ENCODE data around the gene NELFCD.
"Not testable (repeated sequence)": the region's sequence is repeated elsewhere in the genome, so short reads cannot be mapped to it uniquely, and the experiment has no call there.

The NELFCD gene

DNA sequence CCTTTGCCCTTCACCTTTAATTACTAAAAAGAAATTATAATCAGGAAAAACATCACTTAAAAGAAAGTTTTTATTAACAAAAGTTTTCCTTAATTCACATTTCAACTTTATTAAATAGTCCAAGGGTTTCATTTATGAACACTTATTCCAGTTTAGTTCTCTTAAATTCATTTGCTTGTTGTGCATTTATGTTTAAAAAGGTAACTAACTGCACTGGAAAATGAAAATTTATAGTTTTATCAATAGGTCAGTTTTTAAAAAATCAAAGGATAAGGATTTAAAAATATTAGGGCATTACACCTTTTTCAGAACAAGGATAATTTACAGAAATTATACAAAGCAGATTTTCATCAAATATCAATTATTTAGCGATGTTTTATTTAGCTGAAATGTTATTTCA, 52.0 kb downstream of the NELFCD start:
- no peak for ATAC-seq
- no peaks in the 10 kb centered on the region for H3K9me3 Mint-ChIP-seq
- H3K4me1 Mint-ChIP-seq = peaks cover 74% of the 10 kb centered on the region

DNA sequence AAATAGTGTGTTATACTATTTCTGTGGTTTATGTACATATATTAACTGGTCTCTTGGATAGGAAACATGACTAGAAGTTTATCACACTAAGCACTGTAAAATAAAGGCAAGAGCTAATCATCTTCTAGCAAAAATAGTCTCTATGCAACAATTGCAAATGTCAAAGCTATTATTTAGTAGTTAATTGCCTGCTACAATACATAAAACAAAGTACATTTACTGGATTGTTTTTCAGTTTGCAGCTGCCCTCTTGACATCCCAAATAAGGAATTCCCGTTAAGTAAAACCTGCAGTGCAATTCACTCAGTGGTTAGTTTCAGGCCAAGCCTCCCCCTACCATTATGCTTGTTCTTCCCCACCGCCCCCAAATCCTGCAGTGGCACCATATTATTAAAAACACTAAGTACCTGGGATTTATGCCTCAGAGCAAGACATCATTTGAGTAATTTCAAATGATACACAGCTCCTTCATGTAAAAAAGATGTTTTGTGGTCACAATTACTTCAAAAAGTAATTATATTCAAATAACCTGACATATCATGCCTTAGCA, 52.6 kb downstream of the NELFCD start:
- DNase-seq = no peak
- H3K9me3 Mint-ChIP-seq = no peaks in the 10 kb centered on the region
- no peak for ATAC-seq
- H3K27me3 Mint-ChIP-seq = no peaks in the 10 kb centered on the region
- peaks cover 75% of the 10 kb centered on the region for H3K4me1 Mint-ChIP-seq
- peak overlapping the region in 1 of 2 donors; percentile 11 for H3K4me3 Mint-ChIP-seq
- no peak overlapping the region for H3K27ac Mint-ChIP-seq

More for the DNA sequence above, 52.0 kb downstream of the NELFCD start:
- H3K27me3 Mint-ChIP-seq = no peaks in the 10 kb centered on the region
- H3K27ac Mint-ChIP-seq = peak overlapping the region in 1 of 2 donors; percentile 89
- DNase-seq = no peak
- H3K4me3 Mint-ChIP-seq = peak overlapping the region; percentile 91 to 94

GRCh38 chr20:59035381-59035780, 54.3 kb downstream of the NELFCD start:
- DNase-seq (no peak), ATAC-seq (no peak)
- H3K4me1 Mint-ChIP-seq = peaks cover 75% of the 10 kb centered on the region
- no peaks in the 10 kb centered on the region for H3K27me3 Mint-ChIP-seq
- no peak overlapping the region for H3K27ac Mint-ChIP-seq
- H3K4me3 Mint-ChIP-seq = no peak overlapping the region
- no peaks in the 10 kb centered on the region for H3K9me3 Mint-ChIP-seq

DNA sequence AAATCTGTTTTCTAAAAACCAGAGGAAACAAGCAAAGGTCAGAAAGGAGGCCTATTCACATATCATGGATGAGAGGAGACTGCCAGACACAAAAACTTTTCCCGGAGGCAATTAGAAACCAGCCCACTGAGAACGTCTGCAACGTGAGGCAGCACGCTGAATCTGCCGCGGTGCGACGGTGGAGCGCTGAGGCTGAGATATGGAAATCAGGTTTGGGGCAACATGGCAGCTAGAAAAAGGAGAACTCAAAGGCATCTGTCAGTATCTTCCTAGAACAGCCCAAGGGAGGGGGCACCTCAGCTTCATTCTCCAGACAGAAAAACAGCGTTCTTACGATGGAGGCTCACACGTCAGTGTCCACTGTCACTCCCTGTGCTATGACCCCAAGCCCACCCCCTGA, 56.3 kb downstream of the NELFCD start:
- Mint-ChIP-seq H3K27me3 (no peaks in the 10 kb centered on the region), H3K27ac (no peak overlapping the region), H3K4me1 (peaks cover 77% of the 10 kb centered on the region), H3K9me3 (no peaks in the 10 kb centered on the region), H3K4me3 (no peak overlapping the region)
- no peak for ATAC-seq
- DNase-seq = no peak

DNA sequence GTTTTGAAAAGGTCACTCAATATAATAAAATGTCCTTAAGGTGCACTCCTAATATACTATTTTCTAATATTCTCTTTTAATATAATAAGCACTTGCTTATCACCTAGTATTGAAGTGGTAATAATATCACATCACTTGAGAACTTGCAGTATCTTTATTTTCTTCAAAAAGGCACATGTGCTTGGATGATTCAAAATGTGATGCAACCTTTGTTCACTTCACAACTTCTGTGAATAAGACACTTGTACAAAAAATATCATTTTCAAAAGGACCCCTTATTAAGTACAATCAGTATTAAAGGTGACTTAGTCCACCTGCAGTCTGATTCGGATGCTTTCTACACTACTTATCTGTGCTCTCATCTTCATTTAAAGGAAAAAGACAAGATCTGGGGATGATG, 58.2 kb downstream of the NELFCD start:
- Mint-ChIP-seq H3K4me3 (peak overlapping the region; percentile 58 to 83), H3K27me3 (no peaks in the 10 kb centered on the region), H3K4me1 (peaks cover 77% of the 10 kb centered on the region), H3K27ac (peak overlapping the region; percentile 61 to 95), H3K9me3 (no peaks in the 10 kb centered on the region)
- DNase-seq (no peak), ATAC-seq (no peak)

- Mint-ChIP-seq H3K27ac (peak overlapping the region; percentile 29 to 54), H3K9me3 (no peaks in the 10 kb centered on the region), H3K4me1 (peaks cover 72% of the 10 kb centered on the region), H3K4me3 (peak overlapping the region; percentile 83 to 95), H3K27me3 (no peaks in the 10 kb centered on the region)
- no peak for DNase-seq
- no peak for ATAC-seq
Observed at GRCh38 chr20:59040667-59041066, 59.6 kb downstream of the NELFCD start.

DNA sequence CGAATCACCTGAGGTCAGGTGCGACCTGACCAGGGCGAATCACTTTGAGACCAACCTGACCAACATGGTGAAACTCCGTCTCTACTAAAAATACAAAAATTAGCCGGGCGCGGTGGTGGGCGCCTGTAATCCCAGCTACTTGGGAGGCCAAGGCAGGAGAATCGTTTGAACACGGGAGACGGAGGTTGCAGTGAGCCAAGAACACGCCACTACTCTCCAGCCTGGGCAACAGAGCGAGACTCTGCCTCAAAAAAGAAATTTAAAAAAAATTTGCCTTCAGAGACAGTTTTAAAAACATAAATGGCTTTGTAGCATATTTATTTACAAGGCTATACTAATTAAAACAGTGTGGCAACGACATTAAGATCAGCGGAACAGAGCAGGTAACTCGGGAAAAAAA, 60.4 kb downstream of the NELFCD start:
- Mint-ChIP-seq H3K4me3 (peak overlapping the region; percentile 83 to 95), H3K4me1 (peaks cover 64% of the 10 kb centered on the region), H3K27ac (peak overlapping the region; percentile 75 to 79)
- H3K27me3 Mint-ChIP-seq, DNase-seq, H3K9me3 Mint-ChIP-seq, ATAC-seq: not testable (repeated sequence)

- Mint-ChIP-seq H3K4me3 (peak within 1 kb of the TSS; percentile 83 to 95), H3K27me3 (no peaks in the 10 kb centered on the region), H3K4me1 (peaks cover 56% of the 10 kb centered on the region), H3K9me3 (no peaks in the 10 kb centered on the region), H3K27ac (peak within 1 kb of the TSS; percentile 96 to 97)
- DNase-seq (no peak), ATAC-seq (peak; percentile 63)
Observed at GRCh38 chr20:59042151-59042795, 61.2 kb downstream of the NELFCD start, which contains the start of gene PRELID3B. PRELID3B (minus strand) TSS chr20:59042786; CDS start chr20:59042730, 56 bp downstream.

- peak; percentile 97 for ATAC-seq
- no peaks in the 10 kb centered on the region for H3K27me3 Mint-ChIP-seq
- no peaks in the 10 kb centered on the region for H3K9me3 Mint-ChIP-seq
- peak overlapping the region; percentile 83 to 95 for H3K4me3 Mint-ChIP-seq
- peak overlapping the region; percentile 96 to 97 for H3K27ac Mint-ChIP-seq
- H3K4me1 Mint-ChIP-seq = peaks cover 53% of the 10 kb centered on the region
- DNase-seq = peak; percentile 95 to 96
Observed at GRCh38 chr20:59042796-59043631, 62.0 kb downstream of the NELFCD start.

DNA sequence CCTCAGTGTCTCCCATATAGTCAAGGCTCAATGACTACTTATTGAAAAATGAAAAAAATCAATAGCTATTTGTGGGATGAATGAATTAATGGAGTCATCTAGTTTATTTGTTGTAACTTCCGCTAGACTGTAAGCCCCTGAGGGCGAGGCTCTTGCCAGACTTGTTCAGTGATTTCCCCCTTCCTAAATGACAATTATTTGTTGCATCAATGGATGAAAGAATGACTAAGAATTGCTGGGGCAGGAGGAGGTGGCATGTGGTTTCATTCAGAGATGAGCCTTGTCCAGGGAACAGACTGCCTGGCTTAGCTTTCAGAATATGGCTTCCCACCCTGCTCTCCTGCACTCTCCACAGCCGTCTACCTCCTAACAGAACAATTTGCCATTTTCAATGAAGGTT, 62.6 kb downstream of the NELFCD start:
- no peaks in the 10 kb centered on the region for H3K9me3 Mint-ChIP-seq
- DNase-seq (no peak), ATAC-seq (no peak)
- H3K27ac Mint-ChIP-seq = peak overlapping the region in 1 of 2 donors; percentile 55
- H3K27me3 Mint-ChIP-seq = no peaks in the 10 kb centered on the region
- H3K4me3 Mint-ChIP-seq = peak overlapping the region; percentile 83 to 95
- peaks cover 51% of the 10 kb centered on the region for H3K4me1 Mint-ChIP-seq

DNA sequence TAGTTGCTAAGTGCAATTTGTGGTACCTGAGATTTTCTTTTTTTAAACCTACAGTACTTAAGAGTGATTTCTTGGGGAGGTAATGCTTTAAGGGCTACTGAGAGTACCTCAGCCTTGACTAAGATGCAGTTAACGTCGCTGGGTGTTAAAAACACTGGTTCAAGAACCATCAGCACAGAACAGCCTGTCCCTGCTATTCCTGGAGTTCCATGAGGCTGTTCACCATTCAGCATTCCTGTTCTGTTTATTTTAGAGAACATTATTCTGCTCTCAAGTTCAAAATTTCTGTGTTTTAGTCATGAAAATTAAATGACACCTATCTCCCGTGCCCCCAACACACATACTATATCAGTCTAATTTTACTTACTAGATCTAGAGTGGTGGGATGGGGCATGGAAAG, 63.2 kb downstream of the NELFCD start:
- peaks cover 3% of the 10 kb centered on the region for H3K27me3 Mint-ChIP-seq
- H3K4me1 Mint-ChIP-seq = peaks cover 46% of the 10 kb centered on the region
- H3K27ac Mint-ChIP-seq = no peak overlapping the region
- no peak for ATAC-seq
- no peaks in the 10 kb centered on the region for H3K9me3 Mint-ChIP-seq
- no peak overlapping the region for H3K4me3 Mint-ChIP-seq
- DNase-seq = no peak
